Measurements from ENCODE around the gene NOTUM.

Gene NOTUM

DNA sequence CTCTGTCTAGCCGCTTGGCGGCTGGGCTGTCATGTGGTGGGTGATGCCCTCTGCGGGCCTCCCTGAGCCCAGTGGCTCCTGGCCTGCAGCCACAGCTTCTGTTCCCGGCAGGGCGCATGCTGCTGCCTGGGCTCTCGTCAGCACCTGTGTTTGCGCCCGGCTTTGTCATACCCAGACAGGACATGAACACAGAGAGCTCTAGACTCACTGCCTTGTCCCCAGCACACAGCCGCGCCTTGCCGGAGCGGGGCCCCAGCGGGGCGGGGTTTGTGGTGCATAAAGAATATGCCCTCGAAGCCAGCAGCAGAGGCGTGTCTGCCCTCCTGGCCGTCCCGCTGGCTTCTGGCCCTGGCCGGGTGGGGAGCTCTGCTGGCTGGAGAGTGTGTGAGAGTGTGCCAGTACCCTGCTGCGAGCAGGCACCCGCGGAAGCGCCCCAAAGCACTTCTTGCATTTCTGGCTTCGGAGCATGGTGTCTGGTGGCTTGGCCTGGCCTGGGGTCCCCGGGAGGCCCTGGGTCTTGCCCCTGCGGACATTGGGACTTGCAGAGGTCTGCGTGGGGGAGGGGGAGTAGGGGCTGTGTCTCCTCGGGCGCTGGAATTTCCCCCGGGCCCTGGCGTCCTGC is 30.8 kb upstream of the NOTUM start:
- DNase-seq (ENCODE audit: low read depth), result peak; percentile 36
- TF ChIP-seq, protein P1, sequence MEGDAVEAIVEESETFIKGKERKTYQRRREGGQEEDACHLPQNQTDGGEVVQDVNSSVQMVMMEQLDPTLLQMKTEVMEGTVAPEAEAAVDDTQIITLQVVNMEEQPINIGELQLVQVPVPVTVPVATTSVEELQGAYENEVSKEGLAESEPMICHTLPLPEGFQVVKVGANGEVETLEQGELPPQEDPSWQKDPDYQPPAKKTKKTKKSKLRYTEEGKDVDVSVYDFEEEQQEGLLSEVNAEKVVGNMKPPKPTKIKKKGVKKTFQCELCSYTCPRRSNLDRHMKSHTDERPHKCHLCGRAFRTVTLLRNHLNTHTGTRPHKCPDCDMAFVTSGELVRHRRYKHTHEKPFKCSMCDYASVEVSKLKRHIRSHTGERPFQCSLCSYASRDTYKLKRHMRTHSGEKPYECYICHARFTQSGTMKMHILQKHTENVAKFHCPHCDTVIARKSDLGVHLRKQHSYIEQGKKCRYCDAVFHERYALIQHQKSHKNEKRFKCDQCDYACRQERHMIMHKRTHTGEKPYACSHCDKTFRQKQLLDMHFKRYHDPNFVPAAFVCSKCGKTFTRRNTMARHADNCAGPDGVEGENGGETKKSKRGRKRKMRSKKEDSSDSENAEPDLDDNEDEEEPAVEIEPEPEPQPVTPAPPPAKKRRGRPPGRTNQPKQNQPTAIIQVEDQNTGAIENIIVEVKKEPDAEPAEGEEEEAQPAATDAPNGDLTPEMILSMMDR (conservative IDR thresholded peaks at IDR 0.05; ENCODE audit: low read depth, low read length), result no peak
- no peak overlapping the region for H3K4me3 ChIP-seq (ENCODE audit: low read depth, low read length)

GRCh38 chr17:81990836-81991683 is 30.1 kb upstream of the NOTUM start:
- TF ChIP-seq, protein P1 (conservative IDR thresholded peaks at IDR 0.05; ENCODE audit: low read depth, low read length), result no peak
- no peak overlapping the region for H3K4me3 ChIP-seq (ENCODE audit: low read depth, low read length)
- no peak for DNase-seq (ENCODE audit: low read depth)

GRCh38 chr17:81987161-81987770 is 26.3 kb upstream of the NOTUM start:
- no peak for DNase-seq (ENCODE audit: low read depth)

GRCh38 chr17:81986606-81987005 is 25.6 kb upstream of the NOTUM start:
- no peak for DNase-seq (ENCODE audit: low read depth)
- H3K4me3 ChIP-seq (ENCODE audit: low read depth, low read length), result no peak overlapping the region
- TF ChIP-seq, protein P1 (conservative IDR thresholded peaks at IDR 0.05; ENCODE audit: low read depth, low read length), result no peak

More at GRCh38 chr17:81987161-81987770, 26.3 kb upstream of the NOTUM start:
- no peak overlapping the region for H3K4me3 ChIP-seq (ENCODE audit: low read depth, low read length)
- TF ChIP-seq, protein P1 (conservative IDR thresholded peaks at IDR 0.05; ENCODE audit: low read depth, low read length), result no peak

DNA sequence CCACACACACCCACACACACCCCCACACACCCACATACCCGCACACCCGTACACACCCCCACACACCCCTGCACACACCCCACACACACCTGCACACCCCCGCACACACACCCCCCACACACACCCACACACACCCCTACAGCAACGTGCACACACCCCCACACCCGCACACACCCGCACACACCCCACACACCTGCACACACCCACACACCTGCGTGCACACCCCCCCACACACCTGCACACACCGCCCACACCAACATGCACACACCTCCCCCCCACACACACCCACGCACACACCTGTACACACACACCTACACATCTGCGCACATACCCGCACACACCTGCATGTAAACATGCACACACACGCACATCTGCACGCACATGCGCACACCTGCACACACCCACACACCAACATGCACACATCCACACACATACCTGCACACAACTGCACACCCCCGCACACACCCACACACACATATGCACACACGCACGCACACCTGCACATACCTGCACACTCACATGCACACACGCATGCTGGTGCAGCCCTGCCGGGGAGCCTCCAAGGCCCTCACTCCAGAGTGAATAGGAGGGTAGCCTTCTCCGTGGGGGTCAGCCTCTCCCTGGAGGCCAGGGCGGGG is 23.9 kb upstream of the NOTUM start:
- no peak for DNase-seq (ENCODE audit: low read depth)
- TF ChIP-seq, protein P1 (conservative IDR thresholded peaks at IDR 0.05; ENCODE audit: low read depth, low read length), result no peak
- H3K4me3 ChIP-seq (ENCODE audit: low read depth, low read length), result no peak overlapping the region

DNA sequence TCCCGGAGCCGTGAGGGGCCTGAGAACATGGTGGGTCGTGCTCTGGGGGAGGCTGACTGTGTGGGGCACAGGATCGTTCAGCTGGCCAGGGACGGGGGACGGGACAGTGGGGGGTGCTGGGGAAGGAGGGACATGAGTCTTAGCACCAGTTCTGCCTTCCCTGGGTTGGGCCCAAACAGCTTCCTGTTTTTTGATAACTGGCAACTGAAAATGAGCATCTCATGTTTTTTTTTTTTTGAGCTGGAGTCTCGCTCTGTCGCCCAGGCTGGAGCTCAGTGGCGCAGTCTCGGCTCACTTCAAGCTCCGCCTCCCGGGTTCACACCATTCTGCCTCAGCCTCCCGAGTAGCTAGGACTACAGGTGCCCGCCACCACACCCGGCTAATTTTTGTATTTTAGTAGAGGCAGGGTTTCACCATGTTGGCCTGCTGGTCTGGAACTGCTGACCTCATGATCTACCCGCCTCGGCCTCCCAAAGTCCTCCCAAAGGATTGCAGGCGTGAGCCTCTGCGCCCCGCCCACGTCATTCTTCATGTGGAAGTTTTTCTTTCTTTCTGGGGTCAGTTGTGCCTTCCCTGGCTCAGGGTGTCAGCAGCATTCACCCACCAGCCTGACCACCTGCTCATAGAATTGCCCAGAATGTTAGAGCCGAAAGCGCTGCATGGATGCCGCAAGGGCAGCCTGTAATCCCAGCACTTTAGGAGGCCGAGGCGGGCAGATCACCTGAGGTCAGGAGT is 22.8 kb upstream of the NOTUM start:
- no peak overlapping the region for H3K4me3 ChIP-seq (ENCODE audit: low read depth, low read length)
- DNase-seq (ENCODE audit: low read depth), result no peak
- TF ChIP-seq, protein P1 (conservative IDR thresholded peaks at IDR 0.05; ENCODE audit: low read depth, low read length), result no peak
